Choroid plexus epithelial cell (primary cell): Measurements from ENCODE around the gene ENTPD2.
A peak's percentile ranks its signal among the peaks of the same experiment; 100 is the strongest.

Experiments used
- DNase-seq: peaks from one replicate; pipeline ENCODE4 v3.0.0-alpha.2; 2010; ENCODE audit warnings: low read depth
- H3K4me3 ChIP-seq: 2 replicates; pipeline ENCODE4 v1.5.1; 2011; ENCODE audit warnings: low read depth, mild to moderate bottlenecking, control low read depth, low read length, moderate library complexity
- TF ChIP-seq, protein P1 (sequence below): conservative IDR thresholded peaks from 2 replicates; pipeline ENCODE4 v1.5.1; 2011; ENCODE audit warnings: low read depth, mild to moderate bottlenecking, control low read depth, inconsistent platforms, low read length, moderate library complexity

Gene ENTPD2

DNA sequence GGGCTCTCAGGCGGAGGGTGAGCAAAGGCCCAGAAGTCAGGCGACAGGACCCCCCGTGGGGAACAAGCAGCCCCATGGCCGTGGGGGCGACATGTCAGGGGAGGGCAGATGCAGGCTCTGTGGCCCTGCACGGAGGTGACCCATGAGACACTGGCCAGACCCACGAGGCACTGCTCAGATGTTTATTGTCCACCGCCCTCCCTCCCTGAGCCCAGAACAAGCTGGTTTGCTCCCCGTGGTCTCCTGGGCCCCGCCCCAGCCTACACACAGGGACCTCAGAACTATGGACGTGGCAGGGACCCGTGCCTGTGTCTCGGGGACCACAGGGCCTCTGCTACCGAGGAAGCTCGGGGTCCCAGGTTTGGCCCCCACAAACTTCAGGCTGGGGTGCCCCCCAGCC, 23.9 kb downstream of the ENTPD2 start:
- H3K4me3 ChIP-seq, result no peak overlapping the region
- TF ChIP-seq, protein P1, sequence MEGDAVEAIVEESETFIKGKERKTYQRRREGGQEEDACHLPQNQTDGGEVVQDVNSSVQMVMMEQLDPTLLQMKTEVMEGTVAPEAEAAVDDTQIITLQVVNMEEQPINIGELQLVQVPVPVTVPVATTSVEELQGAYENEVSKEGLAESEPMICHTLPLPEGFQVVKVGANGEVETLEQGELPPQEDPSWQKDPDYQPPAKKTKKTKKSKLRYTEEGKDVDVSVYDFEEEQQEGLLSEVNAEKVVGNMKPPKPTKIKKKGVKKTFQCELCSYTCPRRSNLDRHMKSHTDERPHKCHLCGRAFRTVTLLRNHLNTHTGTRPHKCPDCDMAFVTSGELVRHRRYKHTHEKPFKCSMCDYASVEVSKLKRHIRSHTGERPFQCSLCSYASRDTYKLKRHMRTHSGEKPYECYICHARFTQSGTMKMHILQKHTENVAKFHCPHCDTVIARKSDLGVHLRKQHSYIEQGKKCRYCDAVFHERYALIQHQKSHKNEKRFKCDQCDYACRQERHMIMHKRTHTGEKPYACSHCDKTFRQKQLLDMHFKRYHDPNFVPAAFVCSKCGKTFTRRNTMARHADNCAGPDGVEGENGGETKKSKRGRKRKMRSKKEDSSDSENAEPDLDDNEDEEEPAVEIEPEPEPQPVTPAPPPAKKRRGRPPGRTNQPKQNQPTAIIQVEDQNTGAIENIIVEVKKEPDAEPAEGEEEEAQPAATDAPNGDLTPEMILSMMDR, result no peak
- DNase-seq, result no peak

DNA sequence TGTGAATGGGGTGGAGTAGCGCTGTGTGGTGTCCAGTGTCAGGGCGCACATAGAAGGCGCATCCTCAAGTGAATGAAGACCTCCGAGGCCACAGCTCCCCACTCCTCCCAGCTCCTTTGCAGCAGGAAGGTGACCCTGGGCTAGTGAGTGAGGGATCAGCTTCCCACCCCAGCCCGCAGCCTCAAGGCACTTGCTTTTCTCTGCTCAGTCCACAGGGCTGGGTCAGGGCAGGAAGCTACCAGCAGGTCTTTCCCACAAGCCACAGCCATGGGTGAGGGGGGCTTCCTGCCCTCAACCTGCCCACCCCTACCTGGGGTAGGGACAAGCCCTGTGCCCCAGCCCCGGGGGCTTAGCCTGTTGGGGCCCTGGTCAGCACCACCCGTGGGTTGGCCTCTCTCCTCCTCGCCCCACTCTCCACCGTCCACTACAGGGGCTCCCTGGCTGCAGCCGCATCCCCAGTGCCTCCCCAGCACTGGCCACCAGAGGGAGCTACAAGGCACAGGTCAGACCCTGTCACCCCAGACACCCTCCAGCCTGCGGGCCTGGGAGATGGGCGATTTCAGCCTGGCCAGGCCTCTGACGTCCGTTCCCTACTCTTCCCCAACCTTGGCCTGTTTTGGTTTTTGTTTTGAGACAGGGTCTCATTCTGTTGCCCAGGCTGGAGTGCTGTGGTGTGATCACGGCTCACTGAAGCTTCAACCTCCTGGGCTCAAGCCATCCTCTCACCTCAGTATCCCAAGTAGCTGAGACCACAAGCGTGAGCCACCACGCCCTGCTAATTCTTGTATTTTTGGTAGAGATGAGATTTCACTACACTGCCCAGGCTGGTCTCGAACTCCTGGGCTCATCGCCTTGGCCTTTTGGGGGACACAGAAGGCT, 24.6 kb downstream of the ENTPD2 start:
- peak; percentile 57 for DNase-seq
- TF ChIP-seq, protein P1, result peak; percentile 87
- no peak overlapping the region for H3K4me3 ChIP-seq

DNA sequence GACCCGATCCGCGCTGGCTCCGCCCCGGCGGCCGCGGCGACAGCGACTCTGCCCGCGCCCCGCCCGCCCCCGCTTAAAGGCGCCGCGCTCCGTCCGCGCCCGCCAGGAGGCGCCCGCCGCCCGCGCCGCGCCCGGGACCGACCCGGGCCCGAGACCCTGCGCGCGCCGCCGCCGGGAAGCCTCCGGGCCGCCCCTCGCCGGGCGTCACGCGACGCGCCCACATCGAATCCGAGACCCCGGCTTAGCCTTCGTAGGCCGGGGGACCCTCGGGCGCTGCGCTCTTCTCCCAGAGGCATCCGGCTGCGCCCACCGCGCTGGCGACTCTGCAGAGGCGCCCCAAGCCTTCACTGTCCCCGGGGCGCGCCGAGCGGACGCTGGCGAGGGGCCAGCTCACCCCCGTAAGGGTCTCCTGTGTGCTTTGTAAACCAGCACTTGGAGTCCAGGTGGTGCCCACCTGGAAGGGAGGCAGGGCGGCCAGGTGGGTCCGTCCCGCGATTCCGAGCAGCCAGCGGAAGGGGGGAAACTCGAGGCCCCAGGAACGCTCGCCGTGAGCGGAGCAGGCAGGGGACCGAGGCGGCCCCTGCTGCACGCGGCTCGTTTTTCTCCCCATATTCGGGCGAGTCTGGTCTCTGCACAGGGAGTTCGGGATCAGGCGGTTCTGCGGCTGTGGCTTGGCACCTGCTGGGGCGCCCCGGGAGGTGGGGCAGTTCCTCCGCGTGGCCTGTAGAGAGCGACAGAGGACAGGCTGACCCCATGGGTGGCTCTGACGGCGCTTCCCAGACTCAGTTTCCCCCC, 25.4 kb downstream of the ENTPD2 start:
- TF ChIP-seq, protein P1, result peak; percentile 44
- peak; percentile 35 for DNase-seq
- H3K4me3 ChIP-seq, result peak overlapping the region; percentile 54

DNA sequence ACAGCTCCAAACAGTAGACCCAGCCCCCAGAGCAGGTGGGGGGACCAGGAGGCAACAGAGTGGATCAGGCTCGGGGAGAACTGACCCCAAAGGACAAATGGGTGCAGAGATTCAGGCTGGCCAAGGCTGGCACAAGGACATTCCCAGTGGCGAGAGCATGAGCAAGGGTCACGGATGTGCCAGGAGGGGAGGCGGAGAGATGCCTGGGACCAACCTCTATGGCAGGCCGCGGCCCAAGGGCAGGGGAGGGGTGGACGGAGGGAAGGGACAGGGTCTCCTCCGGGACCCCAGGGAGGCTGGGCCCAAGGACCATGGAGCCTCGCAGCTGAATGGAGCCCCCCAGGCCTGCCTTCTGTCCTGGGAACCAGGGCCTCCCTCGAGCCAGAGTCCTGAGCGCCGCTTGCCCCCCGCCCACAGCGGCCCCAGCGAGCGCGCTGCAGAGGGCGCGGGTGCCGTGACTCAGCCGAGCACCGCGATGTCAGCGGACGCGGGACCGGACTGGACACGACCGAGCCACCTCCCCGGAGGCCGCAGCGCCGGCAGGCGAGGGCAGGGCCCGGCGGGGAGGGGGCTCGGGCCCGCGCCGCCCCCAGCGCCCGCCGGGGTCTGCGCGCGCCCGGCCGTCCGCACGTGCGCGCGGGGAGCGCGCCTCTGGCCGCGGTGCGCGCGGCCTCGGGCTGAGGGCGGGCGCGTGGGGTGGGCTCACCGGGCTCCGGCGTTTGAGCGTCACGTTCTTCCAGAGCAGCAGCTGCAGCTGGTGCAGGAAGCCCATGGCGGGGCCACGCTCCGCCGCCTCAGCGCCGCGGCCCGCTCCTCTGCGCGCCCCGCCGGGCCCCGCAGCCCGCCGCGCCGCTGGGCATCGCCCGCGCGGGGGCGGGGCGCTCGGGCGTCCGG, 26.2 kb downstream of the ENTPD2 start, which contains the start of gene ABCA2:
TSS of gene ABCA2 (minus strand) at position 869 of the 894 bp plus-strand sequence. CDS start at position 772, 97 bp downstream.
- no peak for DNase-seq
- H3K4me3 ChIP-seq, result peak within 1 kb of the TSS; percentile 54
- TF ChIP-seq, protein P1, result no peak

DNA sequence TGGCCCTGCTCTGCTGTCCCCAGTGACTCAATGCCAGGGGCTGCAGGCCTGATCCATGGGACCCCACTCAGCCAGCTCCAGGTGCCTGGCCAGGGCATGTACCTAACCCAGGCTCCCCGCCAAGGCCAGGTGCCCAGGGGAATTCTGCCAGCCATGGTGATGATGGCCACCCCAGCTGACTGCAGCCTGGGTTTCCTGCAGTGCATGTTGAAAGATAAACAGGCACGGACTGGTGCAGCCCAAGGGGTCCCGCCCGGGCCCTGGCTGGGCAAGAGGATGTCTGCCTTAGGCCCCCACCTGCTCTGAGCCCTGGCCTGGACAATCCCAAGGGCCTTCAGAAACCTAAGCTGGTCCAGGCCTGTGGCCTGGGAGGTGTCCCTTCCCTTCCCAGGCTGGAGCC, 27.0 kb downstream of the ENTPD2 start:
- TF ChIP-seq, protein P1, result no peak
- H3K4me3 ChIP-seq, result no peak overlapping the region
- DNase-seq, result no peak

DNA sequence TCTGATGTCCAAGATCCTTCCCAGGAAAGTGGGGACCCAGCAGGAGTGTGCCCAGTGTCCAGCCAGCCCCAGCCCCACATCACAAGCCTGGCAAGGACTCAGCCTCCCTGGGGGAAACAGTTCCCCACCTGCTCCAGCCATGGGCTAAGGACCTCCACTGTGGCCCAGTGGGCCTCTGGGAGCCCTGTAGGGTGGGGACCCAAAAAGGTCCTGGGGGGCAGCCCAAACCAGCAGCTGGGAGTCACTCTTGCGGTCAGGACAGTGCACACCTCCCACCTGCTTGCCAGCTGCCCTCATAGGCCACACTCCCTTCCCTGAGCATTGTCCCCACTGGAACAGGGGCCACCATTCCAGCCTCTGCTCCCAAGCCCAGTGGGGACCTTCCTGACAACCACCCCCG, 27.5 kb downstream of the ENTPD2 start:
- DNase-seq, result no peak
- H3K4me3 ChIP-seq, result no peak overlapping the region
- TF ChIP-seq, protein P1, result no peak
